Duodenal mucosa (tissue), 2 donors: ENCODE results near the gene TCTN1.
"Not testable (repeated sequence)": the region's sequence is repeated elsewhere in the genome, so short reads cannot be mapped to it uniquely, and the experiment has no call there.

Experiments
- H3K27ac ChIP-seq: one replicate; pipeline ENCODE4 v1.7.0; 2013; ENCODE audit warnings: low read depth, low read length
- H3K27me3 ChIP-seq, 2 donors: one replicate each; pipeline ENCODE4 v1.7.0; 2013; ENCODE audit warnings: low read length in 2 of 2, control low read depth in 1 of 2; ENCODE audit not compliant: insufficient read depth in 2 of 2, control insufficient read depth in 1 of 2
- H3K36me3 ChIP-seq, 2 donors: one replicate each; pipeline ENCODE4 v1.7.0; 2013; ENCODE audit warnings: low read length in 2 of 2, control low read depth in 1 of 2; ENCODE audit not compliant: insufficient read depth in 2 of 2, control insufficient read depth in 1 of 2
- H3K4me1 ChIP-seq, 2 donors: one replicate each; pipeline ENCODE4 v1.7.0; 2013; ENCODE audit warnings: low read length in 2 of 2, control low read depth in 1 of 2; ENCODE audit not compliant: insufficient read depth in 2 of 2, control insufficient read depth in 1 of 2
- H3K4me3 ChIP-seq, 2 donors: one replicate each; pipeline ENCODE4 v1.7.0; 2013; ENCODE audit warnings: low read length in 2 of 2, low read depth in 1 of 2
- H3K9ac ChIP-seq, 2 donors: one replicate each; pipeline ENCODE4 v1.7.0; 2013; ENCODE audit warnings: low read length in 2 of 2, low read depth in 1 of 2
- H3K9me3 ChIP-seq, 2 donors: one replicate each; pipeline ENCODE4 v1.7.0; 2013; ENCODE audit warnings: low read length in 2 of 2, control low read depth in 1 of 2; ENCODE audit not compliant: control insufficient read depth in 1 of 2

TCTN1 gene

DNA sequence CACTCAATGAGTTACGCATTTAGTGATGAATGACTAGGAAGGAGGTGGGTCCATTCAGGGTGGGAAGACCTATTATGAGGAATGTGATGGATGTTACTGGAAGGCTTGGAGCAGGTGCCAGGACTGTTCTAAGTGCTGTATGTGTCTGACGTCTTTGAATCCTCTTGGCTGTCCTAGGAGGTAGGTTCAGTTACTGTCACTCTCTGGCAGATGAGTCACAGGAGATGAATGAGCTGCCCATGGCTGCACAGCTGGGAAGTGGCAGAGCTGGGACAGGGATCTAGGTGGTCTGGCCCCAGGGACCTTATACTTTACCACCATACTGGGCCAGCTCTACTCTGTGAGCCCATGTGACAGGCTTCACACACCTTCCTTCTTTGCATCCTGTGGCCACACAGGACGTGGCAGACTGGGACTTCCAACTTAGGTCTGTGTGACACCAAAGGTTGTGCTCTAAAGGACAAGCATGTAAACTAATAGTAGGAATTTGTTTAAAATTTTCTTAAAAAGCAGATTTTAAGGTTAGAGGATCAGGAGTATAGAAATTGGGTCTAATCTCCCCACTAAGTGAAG, 24.0 kb downstream of the TCTN1 start:
- Histone ChIP-seq H3K4me3 (no peak overlapping the region), H3K9ac (no peak overlapping the region), H3K9me3 (no peaks in the 10 kb centered on the region), H3K27me3 (no peaks in the 10 kb centered on the region), H3K36me3 (no peaks in the 10 kb centered on the region), H3K4me1 (no peaks in the 10 kb centered on the region), H3K27ac (no peak overlapping the region)

DNA sequence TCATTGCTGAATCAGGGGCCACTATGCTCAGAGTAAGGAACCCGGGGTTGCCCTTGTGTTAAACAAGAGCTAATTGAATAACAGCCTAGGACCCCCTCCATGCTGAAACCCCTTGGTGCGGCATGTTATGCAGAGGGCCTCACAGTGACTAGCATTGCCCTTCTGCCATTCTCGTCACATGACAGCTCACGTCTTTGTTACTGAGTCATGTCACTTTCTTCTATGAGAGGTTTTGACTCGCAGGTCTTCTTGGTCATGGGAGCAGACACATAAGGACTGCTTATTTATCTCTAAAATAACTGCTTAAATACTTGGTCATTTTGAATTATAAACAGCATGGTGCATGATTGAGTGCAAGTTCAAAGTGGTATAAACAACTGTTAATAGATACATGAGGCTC, 24.9 kb downstream of the TCTN1 start:
- H3K4me1 ChIP-seq, result no peaks in the 10 kb centered on the region
- H3K27me3 ChIP-seq, result no peaks in the 10 kb centered on the region
- no peaks in the 10 kb centered on the region for H3K36me3 ChIP-seq
- H3K27ac ChIP-seq, result no peak overlapping the region
- H3K4me3 ChIP-seq, result no peak overlapping the region
- no peak overlapping the region for H3K9ac ChIP-seq
- H3K9me3 ChIP-seq, result no peaks in the 10 kb centered on the region

DNA sequence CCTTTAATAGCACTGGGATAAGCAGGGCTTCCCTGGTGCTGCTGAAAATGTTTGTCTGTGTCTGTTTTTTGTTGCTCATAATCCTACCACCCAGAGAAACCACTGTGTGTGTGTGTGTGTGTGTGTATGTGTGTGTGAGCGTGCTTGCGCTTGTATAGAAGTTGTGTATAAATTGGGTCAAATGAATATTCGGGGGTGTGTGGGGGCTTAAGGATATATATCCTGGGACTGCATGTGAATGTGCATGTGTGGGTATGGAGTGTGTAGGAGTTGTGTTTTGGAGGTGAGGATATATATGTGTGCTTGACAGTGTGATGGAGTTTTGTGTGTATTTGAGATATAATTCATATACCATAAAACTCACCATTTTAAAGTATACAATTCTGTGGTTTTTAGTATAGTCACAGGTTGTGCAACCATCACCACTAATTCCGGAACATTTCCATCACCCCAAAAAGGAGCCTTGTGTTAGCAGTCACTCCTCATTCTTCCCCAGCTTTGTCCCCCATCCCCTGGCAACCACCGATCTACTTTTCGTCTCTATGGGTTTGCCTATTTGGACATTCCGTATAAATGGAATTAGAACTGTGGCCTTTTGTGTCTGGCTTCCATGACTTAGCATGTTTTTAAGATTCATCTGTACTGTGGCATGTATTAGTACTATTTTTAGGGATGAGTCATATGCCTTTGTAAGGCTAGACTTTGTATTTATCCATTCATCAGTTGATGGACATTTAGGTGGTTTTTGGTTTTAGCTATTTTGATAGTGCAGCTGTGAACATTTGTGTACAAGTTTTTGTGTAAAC, 25.6 kb downstream of the TCTN1 start:
- no peaks in the 10 kb centered on the region for H3K9me3 ChIP-seq
- H3K4me3 ChIP-seq, result no peak overlapping the region
- no peaks in the 10 kb centered on the region for H3K4me1 ChIP-seq
- H3K36me3 ChIP-seq, result no peaks in the 10 kb centered on the region
- no peaks in the 10 kb centered on the region for H3K27me3 ChIP-seq
- no peak overlapping the region for H3K27ac ChIP-seq
- no peak overlapping the region for H3K9ac ChIP-seq

DNA sequence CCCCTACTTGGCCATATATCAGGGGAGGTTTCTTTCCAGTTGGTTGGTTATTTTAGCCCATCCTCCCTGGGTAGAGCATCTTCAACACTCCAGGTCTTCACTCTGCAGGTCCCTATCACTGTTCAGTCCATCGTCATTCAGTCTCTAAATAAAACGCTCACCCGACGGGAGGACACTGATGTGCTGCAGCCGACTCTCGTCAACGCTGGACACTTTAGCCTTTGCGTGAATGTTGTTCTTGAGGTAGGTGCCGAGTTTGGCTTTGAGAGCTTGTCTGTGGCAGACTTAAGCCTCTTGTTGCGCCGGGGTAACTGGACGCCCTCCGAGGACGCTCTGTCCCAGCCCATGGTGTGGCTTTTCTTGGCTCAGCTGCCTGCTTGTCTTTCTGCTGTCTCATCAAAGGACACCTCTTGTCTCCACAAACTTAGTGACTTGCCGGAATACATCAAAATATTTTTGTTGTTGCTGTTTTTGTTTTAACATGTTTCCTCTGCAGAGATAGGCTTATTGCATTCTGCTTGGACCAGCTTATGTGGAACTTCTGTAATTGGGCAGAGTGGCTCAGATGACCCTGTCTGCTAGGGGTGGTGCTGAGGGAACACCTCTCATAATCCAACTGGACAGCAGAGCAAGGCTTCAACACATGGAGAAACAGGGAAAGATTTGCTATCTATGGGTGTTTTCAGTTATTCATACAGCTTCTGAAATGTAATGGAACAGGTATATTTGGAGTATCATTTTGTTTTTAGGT, 26.5 kb downstream of the TCTN1 start:
- Histone ChIP-seq H3K9me3 (no peaks in the 10 kb centered on the region), H3K9ac (no peak overlapping the region)

DNA sequence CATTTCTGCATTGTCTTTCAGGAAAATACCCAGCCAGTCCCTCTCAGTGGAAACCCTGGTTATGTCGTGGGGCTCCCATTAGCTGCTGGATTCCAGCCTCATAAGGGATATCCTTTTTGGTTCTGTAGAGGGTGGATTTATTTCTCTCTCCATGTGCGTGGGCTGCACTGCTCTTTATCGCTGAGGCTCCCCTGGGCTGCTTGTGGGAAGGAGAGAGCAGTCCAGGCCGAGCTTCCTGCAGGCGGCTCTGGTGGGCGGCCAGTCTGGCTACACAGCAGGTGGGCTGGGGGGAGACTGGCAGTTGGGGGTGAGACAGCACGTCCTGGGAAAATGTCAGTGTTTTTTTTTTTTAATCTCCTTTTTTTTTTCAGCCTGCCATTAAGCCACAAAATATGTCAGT, 27.6 kb downstream of the TCTN1 start:
- Histone ChIP-seq H3K27me3 (no peaks in the 10 kb centered on the region), H3K4me3 (no peak overlapping the region), H3K9me3 (no peaks in the 10 kb centered on the region), H3K27ac (no peak overlapping the region), H3K4me1 (no peaks in the 10 kb centered on the region), H3K36me3 (no peaks in the 10 kb centered on the region), H3K9ac (no peak overlapping the region)

More for the DNA sequence above, 26.5 kb downstream of the TCTN1 start:
- no peaks in the 10 kb centered on the region for H3K36me3 ChIP-seq
- no peak overlapping the region for H3K4me3 ChIP-seq
- no peaks in the 10 kb centered on the region for H3K27me3 ChIP-seq
- no peak overlapping the region for H3K27ac ChIP-seq
- H3K4me1 ChIP-seq, result no peaks in the 10 kb centered on the region

DNA sequence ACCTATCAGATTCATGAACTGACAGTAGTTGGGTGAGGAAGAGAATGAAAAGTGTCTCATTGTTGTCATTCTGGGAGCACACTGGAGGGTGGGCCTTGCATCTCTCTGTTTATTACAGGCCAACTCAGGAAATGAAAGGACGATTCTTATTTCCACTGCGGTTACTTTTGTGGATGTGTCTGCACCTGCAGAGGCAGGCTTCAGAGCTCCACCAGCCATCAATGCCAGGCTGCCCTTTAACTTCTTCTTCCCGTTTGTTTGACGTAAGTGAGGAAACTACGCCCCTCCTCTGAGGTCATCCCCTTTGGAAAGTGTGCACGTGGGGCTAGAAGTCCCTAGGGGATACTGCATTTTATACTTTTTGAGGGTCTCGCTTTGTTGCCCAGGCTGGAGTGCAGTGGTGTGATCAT, 33.7 kb downstream of the TCTN1 start:
- peaks cover 0 to 8% of the 10 kb centered on the region in 2 donors for H3K36me3 ChIP-seq
- no peak overlapping the region for H3K27ac ChIP-seq

DNA sequence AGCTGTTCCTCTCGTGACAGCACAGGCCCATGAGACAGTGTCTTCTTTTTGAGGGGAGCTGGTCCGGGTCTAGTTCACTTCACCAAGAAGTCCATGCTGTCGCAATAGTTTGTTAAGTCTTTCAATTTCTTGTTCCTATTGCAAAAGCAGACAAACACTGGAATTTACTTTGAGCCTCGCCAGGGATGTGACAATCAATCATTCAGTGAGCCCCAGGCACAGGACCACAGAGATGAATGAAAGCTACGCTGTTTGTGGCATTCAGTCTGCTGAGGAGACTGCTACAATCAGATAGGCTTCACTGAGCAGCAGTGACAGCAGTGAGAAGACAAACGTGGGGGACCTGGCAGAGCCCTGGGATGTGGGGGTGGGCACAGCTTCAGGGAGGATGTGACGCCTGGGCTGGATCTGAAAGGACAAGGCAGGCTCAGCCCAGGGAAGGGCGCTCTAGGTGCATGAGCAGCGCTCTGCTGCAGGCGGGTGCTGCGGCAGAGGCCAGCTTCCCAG, 35.5 kb downstream of the TCTN1 start:
- no peaks in the 10 kb centered on the region for H3K27me3 ChIP-seq
- H3K4me1 ChIP-seq, result no peaks in the 10 kb centered on the region
- no peak overlapping the region for H3K9ac ChIP-seq

More for the DNA sequence above, 33.7 kb downstream of the TCTN1 start:
- Histone ChIP-seq H3K9ac (no peak overlapping the region), H3K4me3 (no peak overlapping the region), H3K9me3 (no peaks in the 10 kb centered on the region), H3K4me1 (no peaks in the 10 kb centered on the region), H3K27me3 (no peaks in the 10 kb centered on the region)

DNA sequence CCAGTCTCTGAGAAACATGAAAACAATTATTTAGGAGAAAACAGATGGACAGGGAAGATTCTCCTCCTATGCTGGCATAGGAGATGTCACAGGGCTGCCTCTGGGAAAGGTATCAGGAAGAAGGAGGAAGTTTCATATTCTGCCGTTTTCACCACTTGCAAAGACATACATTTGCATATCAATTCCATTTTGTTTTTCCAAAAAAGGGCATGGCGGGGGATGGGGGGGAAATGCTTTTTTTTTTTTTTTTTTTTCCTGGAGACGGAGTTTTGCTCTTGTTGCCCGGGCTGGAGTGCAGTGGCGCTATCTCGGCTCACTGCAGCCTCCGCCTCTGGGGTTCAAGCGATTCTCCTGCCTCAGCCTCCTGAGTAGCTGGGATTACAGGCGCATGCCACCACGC, 40.3 kb downstream of the TCTN1 start:
- H3K9me3 ChIP-seq, H3K4me3 ChIP-seq, H3K27ac ChIP-seq, H3K9ac ChIP-seq, H3K36me3 ChIP-seq, H3K4me1 ChIP-seq, H3K27me3 ChIP-seq: not testable (repeated sequence)

More for the DNA sequence above, 35.5 kb downstream of the TCTN1 start:
- no peak overlapping the region for H3K4me3 ChIP-seq
- H3K27ac ChIP-seq, result no peak overlapping the region
- peaks cover 0 to 8% of the 10 kb centered on the region in 2 donors for H3K36me3 ChIP-seq
- no peaks in the 10 kb centered on the region for H3K9me3 ChIP-seq

DNA sequence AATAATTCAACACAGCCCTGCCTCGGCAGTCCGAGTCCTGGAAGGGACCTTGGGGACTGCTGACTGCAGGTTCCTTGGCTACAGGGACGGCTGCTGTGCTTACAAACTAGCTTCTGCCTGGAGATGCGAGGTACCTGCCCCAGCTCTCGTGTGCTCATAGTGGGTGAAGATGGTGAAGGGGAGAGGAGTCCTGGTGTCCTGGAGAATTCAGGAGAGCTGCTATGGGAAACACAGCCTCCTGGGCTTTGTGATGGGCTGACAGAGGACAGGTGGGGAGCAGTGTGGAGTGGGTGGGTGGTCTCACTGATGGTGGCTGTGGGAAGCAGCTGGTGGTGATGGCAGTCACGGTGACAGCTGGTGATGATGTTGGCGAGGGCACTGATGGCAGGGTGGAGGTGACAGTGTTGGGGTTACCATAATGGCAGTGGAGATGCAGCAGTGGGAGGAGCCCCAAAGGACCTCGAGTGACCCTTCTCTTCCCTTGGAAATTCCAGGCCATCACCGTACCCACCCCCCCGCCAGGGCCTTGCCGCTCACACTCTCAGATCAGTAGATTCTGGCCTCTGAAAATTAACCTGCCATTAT, 42.2 kb downstream of the TCTN1 start:
- no peaks in the 10 kb centered on the region for H3K9me3 ChIP-seq
- no peak overlapping the region for H3K27ac ChIP-seq
- H3K36me3 ChIP-seq, result peaks cover 0 to 3% of the 10 kb centered on the region in 2 donors
- H3K4me3 ChIP-seq, result no peak overlapping the region
- H3K9ac ChIP-seq, result no peak overlapping the region
- peaks cover 0 to 2% of the 10 kb centered on the region in 2 donors for H3K4me1 ChIP-seq
- no peaks in the 10 kb centered on the region for H3K27me3 ChIP-seq

DNA sequence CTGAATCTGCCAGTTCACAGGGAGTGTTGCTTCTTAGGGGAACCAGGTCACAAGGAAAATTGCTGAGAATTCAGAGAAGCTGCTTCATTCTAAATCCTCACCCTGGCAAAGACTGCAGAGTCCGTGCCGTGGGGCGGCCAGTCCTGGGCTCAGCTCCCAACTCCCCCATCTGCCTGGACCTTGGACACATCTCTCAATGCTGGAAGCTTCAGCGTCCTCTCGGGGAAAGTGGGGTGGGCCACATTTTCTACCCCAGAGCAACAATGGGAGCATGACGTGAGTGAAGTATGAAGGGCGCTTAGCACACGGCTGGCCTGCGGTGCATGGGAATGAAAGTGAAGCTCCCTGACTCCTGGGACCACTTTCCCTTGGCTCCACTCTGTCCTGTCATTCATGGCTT, 43.8 kb downstream of the TCTN1 start:
- no peaks in the 10 kb centered on the region for H3K27me3 ChIP-seq
- H3K9me3 ChIP-seq, result no peaks in the 10 kb centered on the region
- no peak overlapping the region for H3K27ac ChIP-seq
- H3K4me3 ChIP-seq, result no peak overlapping the region
- no peak overlapping the region for H3K9ac ChIP-seq
- H3K36me3 ChIP-seq, result no peaks in the 10 kb centered on the region
- H3K4me1 ChIP-seq, result peaks cover 3% of the 10 kb centered on the region in 2 donors
